Fibroblast of mammary gland (primary cell): ENCODE measurements around the gene KANTR.
A peak's percentile ranks its signal among the peaks of the same experiment; 100 is the strongest.

Source experiments
- DNase-seq: peaks from one replicate; pipeline ENCODE4 v3.0.0-alpha.2; 2010; ENCODE audit warnings: low read depth
- H3K4me3 ChIP-seq: 2 replicates; pipeline ENCODE4 v1.5.1; 2011; ENCODE audit warnings: low read depth, mild to moderate bottlenecking, low read length, moderate library complexity; ENCODE audit not compliant: control insufficient read depth
- TF ChIP-seq, protein P1 (sequence below): conservative IDR thresholded peaks from 2 replicates; pipeline ENCODE4 v1.5.1; 2011; ENCODE audit warnings: low read depth, low read length, inconsistent platforms; ENCODE audit not compliant: control insufficient read depth, insufficient read depth

KANTR gene

DNA sequence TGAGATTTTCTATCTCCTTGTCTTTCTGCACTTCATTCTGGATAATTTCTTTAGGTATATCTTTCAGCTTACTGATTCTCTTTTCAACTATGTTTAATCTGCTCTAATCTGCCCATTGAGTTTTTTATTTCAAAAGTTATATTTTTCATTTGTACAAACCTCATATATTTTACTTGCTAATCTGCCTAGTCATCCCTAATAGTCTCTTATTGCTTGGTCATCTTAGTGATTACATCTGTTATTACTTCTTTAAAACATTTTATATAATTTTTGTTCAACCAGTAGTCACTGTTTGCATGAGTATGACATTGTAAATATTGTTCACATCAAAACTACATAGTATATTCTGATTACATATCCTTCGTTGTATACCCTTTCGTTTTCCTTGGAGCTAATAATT is 32.4 kb downstream of the KANTR start:
- DNase-seq: no peak
- H3K4me3 ChIP-seq: no peak overlapping the region
- TF ChIP-seq, protein P1, sequence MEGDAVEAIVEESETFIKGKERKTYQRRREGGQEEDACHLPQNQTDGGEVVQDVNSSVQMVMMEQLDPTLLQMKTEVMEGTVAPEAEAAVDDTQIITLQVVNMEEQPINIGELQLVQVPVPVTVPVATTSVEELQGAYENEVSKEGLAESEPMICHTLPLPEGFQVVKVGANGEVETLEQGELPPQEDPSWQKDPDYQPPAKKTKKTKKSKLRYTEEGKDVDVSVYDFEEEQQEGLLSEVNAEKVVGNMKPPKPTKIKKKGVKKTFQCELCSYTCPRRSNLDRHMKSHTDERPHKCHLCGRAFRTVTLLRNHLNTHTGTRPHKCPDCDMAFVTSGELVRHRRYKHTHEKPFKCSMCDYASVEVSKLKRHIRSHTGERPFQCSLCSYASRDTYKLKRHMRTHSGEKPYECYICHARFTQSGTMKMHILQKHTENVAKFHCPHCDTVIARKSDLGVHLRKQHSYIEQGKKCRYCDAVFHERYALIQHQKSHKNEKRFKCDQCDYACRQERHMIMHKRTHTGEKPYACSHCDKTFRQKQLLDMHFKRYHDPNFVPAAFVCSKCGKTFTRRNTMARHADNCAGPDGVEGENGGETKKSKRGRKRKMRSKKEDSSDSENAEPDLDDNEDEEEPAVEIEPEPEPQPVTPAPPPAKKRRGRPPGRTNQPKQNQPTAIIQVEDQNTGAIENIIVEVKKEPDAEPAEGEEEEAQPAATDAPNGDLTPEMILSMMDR: no peak

DNA sequence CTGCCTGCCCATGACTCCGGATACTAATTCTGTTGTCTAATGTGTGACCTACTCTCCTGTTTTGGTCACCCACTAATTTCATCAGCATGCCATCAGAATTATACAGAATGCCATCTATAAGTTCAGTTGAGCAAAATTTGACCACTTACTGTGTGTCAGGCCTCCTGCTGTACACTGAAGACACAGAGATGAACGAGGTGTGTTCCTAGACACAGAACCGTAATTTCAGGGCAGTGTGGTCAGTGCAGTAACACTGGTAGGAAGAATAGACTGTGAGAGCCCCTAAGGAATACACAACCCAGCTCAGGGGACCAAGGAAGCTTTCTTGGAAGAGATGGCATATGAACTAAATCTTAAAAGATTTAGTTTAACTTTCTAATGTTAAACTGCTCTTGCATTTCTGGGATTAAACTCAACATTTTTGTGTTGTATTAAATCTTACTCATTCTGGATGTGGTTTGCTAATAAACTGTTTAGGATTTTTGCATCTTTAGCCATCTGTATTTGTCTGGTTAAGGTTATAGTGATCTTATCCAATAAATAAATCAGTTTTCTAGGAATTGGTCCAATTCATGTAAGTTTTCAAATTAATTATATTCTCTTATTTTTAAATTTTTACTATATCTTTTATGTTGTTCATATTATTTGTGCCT is 34.3 kb downstream of the KANTR start:
- TF ChIP-seq, protein P1: no peak
- DNase-seq: peak; percentile 33
- H3K4me3 ChIP-seq: no peak overlapping the region

DNA sequence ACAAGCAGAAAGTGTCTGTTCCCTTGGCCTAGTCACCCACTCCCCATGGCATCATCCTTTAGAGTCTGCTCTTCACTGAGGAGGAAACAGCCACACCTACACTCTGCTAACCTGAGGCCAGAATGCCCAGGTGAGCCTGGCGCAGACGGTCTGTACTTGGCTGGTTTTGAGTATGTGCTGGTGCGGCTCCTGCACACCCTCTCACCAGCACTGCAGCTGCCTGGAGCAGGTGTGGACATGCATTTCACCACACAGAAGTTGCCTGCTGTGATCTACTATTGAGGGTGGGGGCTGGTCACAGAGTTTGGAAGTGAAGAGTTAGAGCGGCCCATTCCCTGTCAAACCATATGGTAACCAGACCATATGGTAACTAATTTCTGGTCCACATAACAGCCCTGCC is 39.5 kb downstream of the KANTR start:
- no peak overlapping the region for H3K4me3 ChIP-seq
- TF ChIP-seq, protein P1: no peak
- DNase-seq: no peak

DNA sequence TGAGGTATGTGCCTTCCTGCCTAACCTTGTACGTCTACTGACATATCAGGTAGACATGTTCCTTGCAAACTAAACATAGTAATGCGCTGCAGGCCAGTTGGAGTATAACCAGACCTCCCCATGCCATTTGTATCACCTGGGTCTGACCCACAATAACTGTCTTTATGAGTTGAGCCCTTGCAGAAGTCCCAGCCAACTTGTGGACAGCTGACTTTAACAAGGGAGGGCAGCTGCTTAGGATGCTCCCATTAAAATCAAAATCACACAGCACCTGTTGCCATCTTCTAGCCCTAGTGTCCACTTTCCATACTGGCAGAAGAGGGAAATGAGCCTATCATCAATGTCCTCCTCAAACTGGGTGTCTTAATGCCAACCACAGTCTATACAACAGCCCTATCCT is 41.6 kb downstream of the KANTR start:
- TF ChIP-seq, protein P1: no peak
- no peak for DNase-seq
- no peak overlapping the region for H3K4me3 ChIP-seq

DNA sequence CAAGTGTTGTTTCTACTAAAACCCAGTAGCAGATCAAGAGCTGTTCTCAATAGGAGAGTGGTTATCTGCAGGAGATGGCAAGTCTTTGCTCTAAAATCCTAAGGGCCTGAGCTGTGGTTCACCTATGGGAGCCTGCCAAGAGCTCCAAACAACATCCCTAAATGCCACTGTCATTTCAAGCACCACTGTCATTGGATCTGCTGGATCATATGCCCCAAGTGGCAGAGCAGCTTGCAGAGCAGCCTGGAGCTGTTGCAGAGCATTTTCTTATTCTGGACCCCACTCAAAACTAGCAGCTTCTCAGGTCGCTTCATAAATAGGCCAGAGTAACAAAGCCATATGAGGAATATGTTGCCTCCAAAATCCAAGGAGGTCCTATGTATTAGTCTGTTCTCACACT is 59.6 kb downstream of the KANTR start:
- TF ChIP-seq, protein P1: no peak
- DNase-seq: no peak

DNA sequence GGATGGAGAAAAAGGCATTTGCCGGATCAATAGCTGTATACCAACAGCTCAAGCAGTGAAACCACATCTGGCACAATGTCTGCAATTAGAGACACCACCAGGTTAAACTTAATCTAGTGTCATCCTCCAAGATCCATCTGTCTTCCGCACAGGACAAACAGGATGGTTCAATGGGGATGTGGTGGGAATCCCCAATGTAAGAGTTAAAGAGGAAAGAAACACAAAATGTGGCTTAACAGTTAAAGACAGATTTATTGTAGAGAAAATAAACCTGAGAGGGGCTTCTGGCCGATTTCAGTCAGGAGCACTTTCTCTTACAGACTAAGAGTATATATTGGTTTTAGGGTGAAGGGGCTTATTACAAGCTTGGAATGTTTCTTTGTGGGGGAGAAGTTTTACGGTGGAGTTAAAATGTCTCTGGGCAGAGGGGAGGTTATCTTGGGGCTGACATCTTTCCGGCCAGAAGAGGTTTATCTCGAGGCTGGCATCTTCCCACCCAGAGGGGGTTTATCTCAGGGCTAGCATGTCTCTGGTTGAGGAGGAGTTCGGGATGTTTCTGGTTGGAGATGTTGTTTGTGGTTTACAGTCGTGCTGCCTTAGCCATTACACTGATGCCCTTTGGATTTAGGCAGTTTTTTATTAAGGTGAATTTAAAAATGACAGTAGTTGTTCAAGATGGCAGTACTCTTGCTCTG is 61.7 kb downstream of the KANTR start:
- TF ChIP-seq, protein P1: no peak
- H3K4me3 ChIP-seq: no peak overlapping the region
- no peak for DNase-seq

More for the DNA sequence above, 59.6 kb downstream of the KANTR start:
- H3K4me3 ChIP-seq: no peak overlapping the region
